NAMALWA (cell line): Measurements from ENCODE around the gene FAM228B.
"Not testable (repeated sequence)": the region's sequence is repeated elsewhere in the genome, so short reads cannot be mapped to it uniquely, and the experiment has no call there.

Source experiments
- DNase-seq: peaks from one replicate; pipeline ENCODE4 v3.0.0-alpha.2; 2015; ENCODE audit warnings: low spot score

The FAM228B gene

DNA sequence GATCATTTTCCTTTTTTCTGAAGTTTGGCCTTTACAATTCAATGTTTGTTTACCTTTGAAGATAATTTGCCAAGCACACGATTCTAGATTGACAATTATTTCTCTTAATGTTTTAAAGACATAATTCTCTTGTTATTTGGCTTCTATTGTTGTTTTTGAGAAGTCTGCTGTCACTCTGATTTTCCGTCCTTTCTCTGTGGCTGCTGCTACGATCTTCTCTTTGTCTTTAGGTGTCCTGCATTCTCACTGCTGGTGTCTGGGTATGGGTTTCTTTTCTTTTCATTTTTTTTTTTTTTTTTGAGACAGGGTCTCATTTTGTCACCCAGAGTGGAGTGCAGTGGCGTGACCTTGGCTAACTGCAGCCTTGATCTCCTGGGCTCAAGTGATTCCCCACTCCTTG lies 36.4 kb downstream of the FAM228B start:
- no peak for DNase-seq

DNA sequence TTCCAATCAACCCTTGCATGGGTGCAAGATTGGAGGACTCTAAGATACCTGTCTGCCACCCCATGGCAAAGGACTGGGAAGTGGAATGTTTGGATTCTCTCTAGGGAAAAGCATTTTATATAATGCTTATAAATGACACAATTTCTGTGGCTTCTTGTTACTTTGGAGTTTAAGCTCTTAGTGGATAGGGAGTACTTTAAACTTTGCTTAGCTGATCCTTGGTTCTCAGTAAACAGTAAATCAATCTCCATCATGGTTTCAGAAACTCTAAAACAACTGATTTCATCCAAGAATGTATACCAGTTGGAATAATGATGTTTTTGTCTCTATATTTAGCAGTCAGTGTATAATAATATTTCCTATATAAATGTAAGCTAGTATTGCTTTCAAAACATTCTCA lies 37.5 kb downstream of the FAM228B start:
- no peak for DNase-seq

DNA sequence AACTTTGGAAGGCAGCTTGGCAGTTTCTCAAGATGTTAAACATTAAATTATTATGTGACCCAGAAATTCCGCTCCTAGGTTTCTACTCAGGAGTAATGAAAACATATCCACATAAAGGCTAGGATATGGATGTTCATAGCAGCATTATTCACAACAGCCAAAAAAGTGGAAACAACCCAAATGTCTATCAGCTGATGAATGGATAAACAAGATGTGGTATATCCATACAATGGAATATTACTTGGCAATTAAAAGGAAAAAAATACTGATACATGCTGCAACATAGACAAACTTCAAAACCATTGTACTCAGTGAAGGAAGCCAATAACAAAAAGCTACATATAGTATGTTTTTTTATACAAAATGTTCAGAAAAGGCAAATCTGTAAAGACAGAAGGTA lies 39.2 kb downstream of the FAM228B start:
- DNase-seq: no peak

DNA sequence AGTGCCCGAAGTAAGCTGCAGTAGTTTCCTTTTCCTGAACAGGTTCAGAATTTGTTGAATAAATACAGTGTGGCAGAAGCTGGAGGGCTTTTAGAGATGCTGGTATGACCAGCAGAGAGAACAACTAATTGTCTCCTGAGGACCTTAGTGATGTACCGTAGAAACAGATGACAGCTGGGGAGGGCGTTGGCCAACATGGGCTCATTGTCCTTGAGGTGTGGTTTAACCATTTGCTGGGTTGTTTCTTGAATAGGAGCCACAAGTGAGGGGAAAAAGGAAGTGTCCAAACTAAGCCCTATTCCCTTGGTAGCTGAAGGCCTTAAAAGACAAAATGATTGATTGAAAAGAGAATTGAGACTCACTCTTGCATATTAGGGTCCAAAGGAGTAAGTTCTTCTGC lies 39.9 kb downstream of the FAM228B start:
- DNase-seq: no peak

DNA sequence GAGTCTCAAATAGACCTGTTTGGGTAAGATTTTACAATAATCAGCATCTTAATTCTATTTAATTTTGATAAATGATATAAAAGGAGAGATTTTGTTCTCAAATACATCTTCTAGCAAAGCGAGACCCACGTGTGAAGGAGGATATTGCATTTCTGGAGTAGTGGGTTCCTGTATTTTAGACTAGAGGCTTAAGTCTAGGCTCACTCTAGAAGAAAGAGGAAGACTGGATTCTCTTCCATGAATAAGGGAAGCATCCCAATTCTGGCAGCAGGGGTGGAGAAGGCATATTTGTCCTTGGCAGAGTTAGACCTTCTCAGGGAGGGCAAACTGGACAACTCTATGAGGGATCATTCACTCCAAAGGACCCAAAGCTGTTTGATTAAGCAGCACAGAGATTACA lies 40.3 kb downstream of the FAM228B start:
- no peak for DNase-seq

DNA sequence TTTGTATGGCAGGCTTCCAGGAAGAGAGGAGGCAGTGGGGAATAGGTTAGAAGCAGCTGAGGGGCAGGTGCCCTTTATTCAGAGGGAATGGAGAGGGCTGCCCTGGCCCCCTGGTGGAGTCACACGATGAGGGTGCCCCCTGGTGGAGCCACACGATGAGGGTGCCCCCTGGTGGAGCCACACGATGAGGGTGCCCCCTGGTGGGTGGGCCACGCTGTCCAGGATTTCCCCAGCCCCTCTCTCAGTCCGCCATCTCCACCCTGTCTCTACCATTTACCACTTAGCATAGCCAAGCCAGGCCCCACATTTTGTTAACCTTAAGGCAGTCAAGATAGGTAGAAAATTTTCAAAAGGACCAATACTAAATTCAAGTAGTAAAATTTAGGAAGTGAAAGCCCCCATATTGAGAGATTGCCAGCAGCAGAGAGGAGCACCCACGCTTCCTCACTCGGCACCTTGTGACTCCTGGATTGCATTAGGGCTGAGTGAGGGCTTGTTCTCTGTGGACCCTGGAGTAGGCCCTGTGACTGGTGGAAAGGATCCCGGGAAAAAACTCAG lies 41.2 kb downstream of the FAM228B start:
- DNase-seq: peak; percentile 69

DNA sequence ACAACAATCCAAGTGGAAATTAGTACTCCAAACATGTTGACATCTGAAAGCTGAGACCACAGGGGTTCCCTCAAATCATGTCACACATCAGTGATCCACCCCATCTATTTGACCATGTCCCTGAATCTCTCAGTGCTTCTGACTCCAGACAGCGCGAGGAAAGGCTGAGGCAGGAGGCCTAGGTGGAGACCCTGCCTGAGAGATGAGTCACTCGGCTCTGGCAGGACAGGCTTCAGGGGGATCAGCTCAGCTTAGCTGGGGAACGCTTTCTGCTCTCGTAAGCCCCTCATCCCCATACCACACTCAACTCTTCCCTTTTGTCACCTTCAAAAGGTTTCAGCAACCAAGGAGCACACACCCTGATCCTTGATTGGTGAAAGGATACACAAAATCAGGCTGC lies 45.8 kb downstream of the FAM228B start:
- no peak for DNase-seq

DNA sequence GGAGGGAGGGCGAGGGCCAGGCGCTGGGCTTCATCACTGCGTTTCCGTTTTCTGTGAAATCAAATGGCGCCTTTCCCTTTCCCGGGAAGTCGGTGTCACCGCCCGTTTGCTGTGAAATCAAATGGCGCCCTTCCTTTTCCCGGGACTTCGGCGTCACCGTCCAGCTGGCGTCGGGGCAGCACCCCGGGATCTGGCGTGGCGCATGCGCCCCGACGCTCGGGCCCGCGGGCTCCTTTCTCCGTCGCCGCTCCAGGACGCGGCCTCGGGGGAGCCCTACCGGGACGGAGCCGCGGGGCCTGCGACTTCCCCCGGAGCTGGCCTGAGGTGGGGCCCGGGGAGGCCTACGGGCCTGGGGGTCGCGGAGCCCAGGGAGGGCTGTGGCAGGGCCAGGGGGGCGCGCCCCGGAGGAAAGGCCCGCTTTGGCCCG lies 51.6 kb downstream of the FAM228B start, which contains the start of gene FAM228A:
TSS of gene FAM228A (plus strand) at position 203 of the 427 bp plus-strand sequence. CDS start 428 bp downstream, outside the sequence.
- no peak for DNase-seq

DNA sequence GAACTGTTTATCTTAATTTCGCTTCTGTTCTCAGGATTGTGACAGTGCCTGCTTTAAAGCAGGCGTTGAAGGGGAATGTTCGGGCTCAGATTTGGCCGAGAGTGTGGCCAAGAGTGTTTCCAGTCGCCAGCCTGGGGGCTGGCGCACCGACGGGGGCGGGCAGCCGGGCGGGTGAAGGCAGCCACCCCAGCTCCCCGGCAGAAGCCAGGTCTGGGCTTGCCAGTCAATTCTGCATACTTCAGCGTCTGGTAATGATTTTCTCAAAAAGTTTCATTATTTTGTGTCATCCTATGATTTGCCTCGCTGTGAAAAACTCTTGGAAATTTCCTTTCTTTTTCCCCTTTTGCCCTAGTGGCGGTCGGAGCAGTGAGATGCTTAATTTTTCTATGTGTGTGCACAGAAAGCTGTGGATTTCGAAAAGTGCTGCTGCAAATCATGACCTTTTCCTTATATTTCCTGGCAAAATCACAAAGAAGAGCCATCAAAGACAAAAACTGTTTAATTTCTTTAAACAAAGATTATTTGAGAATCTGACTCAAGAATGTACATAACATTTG lies 52.4 kb downstream of the FAM228B start:
- DNase-seq: no peak

DNA sequence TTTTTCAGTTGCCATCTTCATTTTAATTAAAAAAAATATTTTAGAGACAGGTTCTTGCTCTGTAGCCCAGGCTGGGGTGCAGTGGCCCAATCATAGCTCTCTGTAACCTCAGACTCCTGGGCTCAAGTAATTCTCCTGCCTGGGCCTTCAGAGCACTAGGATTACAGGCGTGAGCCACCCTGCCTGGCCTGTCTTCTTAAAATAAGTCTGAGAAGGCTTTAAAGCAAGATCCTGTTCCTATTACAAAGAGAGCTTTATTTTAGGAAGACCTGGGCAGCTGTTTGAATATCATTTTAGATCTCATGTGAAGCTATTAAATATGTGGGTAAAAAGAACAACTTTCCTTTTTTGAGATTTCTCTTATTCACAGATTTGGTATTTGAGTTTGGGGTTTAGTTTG lies 53.1 kb downstream of the FAM228B start:
- DNase-seq: no peak

DNA sequence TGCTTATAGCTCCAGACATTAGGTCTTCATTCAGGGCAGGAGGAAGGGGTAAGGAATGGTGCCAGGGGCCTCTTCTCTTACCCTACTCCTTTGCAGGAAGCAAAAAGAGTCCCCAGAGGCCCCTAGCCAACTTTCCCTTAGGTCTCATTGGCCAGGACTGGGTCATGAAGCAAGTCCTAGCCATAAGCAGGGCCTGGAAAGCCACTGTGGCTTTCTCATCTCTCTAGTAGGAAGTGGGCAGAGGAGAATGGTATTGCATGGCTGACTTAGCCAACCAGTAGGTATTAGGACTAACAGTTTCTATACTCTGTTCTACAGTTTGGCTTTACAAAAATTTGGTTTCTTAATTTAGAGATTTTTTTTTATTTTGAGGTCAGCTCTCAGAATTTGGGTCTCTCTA lies 56.4 kb downstream of the FAM228B start:
- DNase-seq: no peak

DNA sequence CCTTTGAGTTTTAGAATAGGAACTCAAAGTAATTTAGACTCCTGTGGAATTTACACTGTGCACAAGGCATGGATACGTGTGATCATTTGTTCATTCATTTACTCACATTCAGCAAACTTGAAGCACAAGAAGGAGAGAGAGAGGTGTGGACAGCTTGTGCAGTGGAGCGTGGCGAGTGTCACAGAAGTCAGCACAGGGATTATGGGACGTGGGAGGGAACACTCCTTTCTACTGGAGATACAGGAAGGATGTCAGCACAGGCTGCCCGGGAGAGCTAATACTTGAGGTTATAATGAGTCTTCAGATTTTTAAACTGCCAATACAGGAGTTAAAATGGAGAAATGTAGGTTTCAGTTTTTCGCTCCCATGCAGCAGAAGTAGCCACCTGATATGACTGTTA lies 58.6 kb downstream of the FAM228B start:
- DNase-seq: no peak

DNA sequence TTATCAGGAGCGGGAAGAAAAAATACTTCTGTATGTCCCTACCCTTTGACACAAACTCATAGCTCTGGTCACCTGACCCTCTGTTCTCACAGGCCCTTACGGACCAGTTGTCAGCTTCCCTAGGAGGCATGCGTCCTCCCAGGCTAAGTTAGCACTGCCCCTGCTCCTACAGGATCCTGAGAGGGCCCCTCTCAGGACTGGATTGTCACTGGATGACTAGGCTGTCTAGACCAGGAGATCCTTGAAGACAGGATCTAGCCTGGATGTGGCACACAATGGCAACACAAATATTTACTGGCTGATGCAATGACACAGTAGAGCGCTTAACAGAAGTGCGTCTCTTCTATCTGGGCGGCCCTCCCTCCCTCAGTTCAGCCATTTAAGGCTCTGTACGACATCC lies 59.2 kb downstream of the FAM228B start:
- no peak for DNase-seq

DNA sequence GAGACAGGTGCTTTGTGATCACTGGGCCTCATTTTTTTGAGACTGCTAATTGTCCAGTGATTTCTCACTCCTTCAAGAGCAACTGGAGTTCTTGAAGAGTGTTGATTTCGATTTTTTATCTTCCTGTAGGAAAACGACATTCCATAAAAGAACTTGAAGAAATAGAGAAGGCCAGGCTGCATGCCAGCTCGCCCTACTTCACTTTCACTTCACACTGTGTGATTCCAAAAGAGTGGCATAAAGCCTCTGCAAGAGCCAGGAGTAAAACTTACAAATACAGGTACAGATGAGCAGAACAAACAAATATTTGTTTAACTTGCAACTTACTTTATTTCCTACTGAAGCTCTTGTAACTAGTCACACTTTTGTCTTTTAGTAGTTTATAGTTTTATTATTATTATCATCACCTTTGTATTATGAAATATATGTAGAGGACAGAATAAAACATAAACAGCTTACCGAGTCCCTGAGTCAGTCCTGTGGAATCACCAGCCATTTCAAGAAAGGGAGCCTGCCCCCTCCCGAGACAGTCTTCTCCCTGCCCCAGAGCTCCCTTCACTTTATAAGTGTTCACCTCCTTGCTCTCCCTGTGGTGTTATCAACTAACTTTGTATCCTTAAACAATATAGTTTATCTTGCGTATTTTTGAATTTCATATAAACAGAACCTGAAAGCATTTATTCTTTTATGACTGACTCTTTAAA lies 60.2 kb downstream of the FAM228B start:
- DNase-seq: no peak

DNA sequence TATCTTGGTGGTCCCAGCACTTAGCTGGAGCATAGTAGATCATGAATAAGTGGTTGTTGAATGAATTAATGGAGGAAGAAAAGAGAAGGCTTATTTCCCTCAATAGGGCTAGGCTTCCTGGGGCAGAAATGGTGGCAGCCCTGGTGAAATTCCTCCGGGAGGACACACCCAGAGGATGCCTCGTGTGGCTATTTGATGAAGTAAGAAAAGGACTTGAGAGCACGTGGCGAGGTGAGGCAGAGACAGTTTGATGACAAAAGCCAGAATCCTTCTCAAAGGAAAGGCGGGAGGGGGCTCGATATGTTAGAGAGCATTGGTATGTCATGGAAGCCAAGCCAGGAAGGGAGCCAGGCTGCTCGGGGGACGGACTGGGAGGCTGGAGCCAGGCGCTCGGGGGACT lies 66.3 kb downstream of the FAM228B start:
- DNase-seq: no peak

DNA sequence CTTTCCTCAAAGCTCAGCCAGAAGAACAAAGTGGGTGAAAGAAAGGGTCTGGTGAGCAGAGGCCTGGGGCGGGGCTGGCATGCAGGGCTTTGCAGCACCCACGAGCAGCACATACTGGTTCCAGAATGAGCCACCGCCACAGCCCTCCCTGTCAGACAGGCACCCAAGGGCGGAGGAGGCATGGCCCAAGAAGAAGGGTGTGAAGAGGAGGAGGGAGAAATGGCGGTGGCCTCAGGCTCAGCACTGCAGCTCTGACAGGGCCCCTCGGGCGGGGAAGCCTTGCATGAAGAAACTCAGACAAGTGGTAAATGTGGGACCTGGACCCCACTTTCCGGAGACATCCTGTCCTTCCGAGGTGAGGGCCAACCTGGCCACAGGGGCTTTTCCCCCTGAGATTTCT lies 67.2 kb downstream of the FAM228B start:
- no peak for DNase-seq

DNA sequence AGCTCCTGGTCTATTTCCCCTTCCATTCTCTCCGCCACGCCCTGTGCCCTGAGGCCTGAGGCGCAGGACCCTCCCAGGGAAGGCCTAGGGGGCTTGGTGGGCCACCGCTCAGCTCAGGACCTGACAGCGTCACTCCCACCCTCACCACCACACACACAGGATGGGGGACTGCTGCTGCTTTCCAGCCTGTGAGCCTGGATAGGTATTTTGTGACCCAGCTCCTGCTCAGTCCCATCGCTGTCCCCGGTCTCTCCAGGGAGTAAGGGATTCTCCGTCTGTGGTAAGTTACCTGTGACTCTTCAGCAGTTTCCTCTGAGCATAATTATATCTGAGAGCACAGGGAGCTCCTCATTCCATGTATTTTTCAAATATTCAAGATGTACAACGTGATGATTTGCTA lies 67.9 kb downstream of the FAM228B start:
- DNase-seq: no peak

DNA sequence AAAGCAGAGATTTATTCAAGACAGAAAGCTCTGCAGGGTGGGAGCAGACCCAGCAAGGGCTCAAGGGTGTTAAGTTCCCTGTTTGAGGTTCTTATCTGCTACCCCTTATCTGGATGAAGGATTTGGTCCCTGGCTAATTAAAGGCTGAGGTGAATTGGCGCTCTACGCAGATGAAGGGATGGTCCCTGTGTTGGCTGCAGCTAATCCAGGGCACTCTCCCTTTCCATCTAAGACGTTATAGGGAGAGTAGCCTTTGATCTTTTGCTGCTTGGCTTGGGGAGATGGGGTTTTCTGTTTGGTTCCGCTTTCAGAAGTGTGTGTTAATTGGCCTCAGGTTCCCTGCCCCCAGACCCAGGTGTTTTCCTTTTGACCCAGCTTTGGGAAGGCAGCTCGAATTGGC lies 68.6 kb downstream of the FAM228B start:
- DNase-seq: no peak

DNA sequence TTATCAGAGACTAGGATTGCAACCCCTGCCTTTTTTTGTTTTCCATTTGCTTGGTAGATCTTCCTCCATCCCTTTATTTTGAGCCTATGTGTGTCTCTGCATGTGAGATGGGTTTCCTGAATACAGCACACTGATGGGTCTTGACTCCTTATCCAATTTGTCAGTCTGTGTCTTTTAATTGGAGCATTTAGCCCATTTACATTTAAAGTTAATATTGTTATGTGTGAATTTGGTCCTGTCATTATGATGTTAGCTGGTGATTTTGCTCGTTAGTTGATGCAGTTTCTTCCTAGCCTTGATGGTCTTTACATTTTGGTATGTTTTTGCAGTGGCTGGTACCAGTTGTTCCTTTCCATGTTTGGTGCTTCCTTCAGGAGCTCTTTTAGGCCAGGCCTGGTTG lies 73.9 kb downstream of the FAM228B start:
- DNase-seq: not testable (repeated sequence)

DNA sequence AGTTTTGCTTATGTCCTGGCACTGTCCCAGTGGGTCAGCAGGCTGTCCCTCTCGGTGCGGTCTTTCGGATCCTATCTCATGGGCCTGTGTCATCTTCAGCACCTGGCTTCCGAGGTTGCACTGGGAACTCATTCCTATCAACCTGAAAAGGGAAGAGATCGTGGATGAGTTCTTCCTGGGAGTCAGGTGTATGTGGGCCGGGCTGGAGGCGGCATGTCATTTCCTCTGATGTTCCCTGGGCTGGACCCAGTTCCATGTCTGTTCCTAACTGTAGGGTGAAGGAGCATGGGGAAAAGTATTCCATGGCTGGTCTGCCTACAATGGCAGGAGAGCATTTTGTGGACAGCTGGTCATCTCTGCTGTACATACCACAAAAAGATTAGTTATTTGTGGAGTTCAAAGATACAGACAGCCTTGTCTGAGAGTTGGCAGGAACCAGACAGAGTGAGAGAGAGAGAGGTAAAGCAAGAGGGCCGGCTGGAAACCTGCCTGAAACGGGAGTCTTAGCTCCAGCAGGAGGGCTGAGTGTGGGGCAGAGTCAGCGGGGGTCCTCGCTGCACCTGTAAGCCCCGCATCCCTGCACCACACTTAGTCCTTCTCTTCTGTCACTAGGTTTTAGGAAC lies 76.8 kb downstream of the FAM228B start:
- DNase-seq: no peak

DNA sequence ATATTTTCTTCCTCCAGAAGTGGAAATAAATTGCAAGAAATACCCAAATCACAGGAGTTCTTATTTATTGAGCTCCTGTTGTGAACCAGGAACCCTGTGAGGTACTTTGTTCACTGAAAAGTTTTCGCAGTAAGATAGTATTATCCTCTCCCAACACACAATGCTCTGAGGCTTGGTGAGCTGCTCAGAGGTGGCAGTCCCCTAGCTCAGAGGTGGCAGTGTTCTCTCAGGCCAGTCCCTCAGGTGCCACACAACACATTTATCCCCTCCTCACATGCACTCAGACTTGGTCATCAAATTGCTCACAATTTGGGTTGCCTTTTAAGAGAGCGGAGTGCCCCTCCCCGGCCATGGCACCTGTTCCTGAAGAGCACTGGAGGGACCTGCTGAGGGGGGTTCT lies 77.5 kb downstream of the FAM228B start:
- no peak for DNase-seq

DNA sequence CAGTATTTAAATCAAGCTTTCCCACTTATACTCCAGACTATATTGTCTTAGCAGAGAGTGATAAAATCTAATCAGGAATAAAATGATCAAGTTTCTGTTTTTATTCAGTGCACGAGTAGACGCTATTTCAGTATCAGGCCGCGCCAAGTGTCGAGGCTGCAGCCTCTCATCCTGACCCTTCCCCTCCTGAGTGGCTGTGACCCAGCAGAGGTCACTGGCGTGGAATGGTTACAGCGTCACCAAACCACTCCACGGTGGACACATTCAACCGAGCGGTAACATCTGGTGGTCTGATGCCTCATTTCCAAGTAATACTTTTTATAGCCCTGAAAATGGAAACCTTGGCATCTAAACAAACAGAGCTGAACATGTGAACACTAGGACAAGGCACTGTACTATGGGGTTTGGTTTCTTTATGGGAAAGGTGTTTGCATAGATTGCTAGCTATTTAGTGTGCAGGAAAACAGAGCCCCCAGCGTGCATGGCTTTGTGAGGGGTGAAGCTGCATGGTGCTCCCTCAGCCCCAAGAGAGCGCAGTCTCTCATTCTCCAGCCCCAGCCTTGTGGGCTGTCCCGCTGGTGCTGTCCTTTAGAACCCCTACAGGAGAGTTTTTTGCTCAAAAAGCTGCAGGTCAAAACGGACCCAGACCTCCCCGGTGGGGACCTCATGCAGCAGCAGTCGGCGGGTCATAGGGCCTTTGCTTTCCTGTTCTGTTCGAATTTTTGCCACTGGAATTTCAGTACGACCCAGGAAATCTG lies 79.9 kb downstream of the FAM228B start:
- DNase-seq: no peak

DNA sequence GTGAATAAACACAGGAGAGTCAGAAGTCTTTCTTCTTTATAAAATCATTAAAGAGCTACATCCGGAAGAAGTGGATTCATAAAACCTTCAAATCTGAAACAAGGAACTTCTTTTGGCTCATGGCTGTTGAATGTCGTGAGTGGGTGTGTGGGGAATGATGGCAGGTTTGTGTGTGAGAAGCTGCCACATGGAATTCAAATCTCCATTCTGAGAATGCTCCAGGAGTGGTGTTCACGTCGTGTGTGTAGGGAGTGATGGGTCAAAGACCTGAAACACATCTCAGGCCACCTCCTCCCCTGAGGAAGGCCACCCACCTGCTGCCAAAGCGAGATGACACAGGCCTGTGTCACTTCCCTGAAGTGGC lies 80.5 kb downstream of the FAM228B start:
- DNase-seq: no peak
